Testis (tissue), 3 donors: ENCODE results near the gene RRP1B. TPM values are rescaled to one million over a fixed set of nuclear protein-coding genes. Genes with fewer than 3 reads are reported as not detected.
"Not testable (repeated sequence)": the region's sequence is repeated elsewhere in the genome, so short reads cannot be mapped to it uniquely, and the experiment has no call there.

ENCODE experiments used
- DNase-seq: peaks from one replicate; pipeline ENCODE4 v3.0.0-alpha.2; 2019
- H3K27ac ChIP-seq, 2 donors: fragments of 200-600 bp; sonication (generic); one replicate each; pipeline ENCODE4 v1.5.1; 2019
- H3K27me3 ChIP-seq: fragments of 200-600 bp; sonication (generic); one replicate; pipeline ENCODE4 v1.5.1; 2019
- H3K36me3 ChIP-seq: fragments of 200-600 bp; sonication (generic); one replicate; pipeline ENCODE4 v1.5.1; 2017; ENCODE audit warnings: low read depth; ENCODE audit errors: missing control alignments
- H3K4me1 ChIP-seq: fragments of 200-600 bp; sonication (generic); one replicate; pipeline ENCODE4 v1.5.1; 2019
- H3K4me3 ChIP-seq, 2 donors: fragments of 200-600 bp; sonication (generic); one replicate each; pipeline ENCODE4 v1.5.1; 2017 to 2019
- H3K9me3 ChIP-seq: fragments of 200-600 bp; sonication (generic); one replicate; pipeline ENCODE4 v1.5.1; 2017
- CTCF ChIP-seq, 3 experiments: fragments of 450-650 bp in 2 of 3; fragments of 200-600 bp in 1 of 3; sonication (generic) in 1 of 3; IDR thresholded peaks; one replicate each; pipeline ENCODE4 v1.5.1; 2016 to 2019; ENCODE audit warnings: antibody characterized with exemption in 3 of 3, mild to moderate bottlenecking in 2 of 3, moderate library complexity in 1 of 3
- POLR2A ChIP-seq: fragments of 450-650 bp; IDR thresholded peaks from one replicate; pipeline ENCODE4 v1.6.1; 2017; ENCODE audit warnings: antibody characterized with exemption, mild to moderate bottlenecking, moderate library complexity
- WGBS, 2 donors: methylation state at CpG; one replicate each; pipeline ENCODE4 v1.1.5; 2018; 5-methylcytosine and 5-hydroxymethylcytosine counted together
- intact Hi-C: fragments of 100-400 bp; cut with DNase I; formaldehyde crosslinking; loops from one replicate; pipeline ENCODE4 v1.15.1; 2023; ENCODE audit warnings: low total_unique reads
- polyA plus RNA-seq: library from polyadenylated mRNA; stranded (reverse); fragments of 350-450 nt; fragmentation: Illumina TruSeq; extraction: RNeasy Lipid Tissue Mini Kit (QIAGEN cat#74804); gene quantifications from one replicate; pipeline ENCODE4 v1.2.3, GENCODE V29; 2014; ENCODE audit warnings: low read depth, low replicate concordance; ENCODE audit not compliant: insufficient read depth
- total RNA-seq, 2 donors: library from RNA; depleted of rRNA; stranded (reverse); fragments of >200 nt; gene quantifications; one replicate each; pipeline ENCODE4 v1.2.3, GENCODE V29; 2016

Gene RRP1B
- total and polyA plus RNA-seq, 3 donors from 2014 or later, result 27.8 to 48.6 (median 44.8) TPM

DNA sequence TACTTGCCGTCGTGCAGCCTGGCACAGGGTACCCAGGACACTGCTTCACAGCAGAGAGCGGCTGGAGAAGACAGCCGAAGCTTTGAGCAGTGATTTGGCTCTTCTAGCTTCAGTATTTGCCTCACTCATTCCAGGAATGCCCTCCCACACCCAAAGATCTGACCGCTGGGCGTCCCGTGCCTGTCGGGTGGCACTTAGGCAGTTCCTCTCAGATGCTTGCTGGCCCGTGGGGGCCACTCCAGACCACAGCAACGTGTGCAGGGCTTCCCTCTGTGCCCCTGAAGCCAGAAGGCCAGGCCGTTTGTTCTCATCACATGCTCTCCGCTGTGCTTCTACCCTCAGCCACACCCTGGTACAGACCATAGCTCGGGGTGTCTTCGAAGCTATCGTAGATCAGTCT, 17.0 kb downstream of the RRP1B start:
- Histone ChIP-seq H3K27me3 (no peaks in the 10 kb centered on the region), H3K9me3 (no peaks in the 10 kb centered on the region), H3K36me3 (no peaks in the 10 kb centered on the region), H3K4me1 (no peaks in the 10 kb centered on the region), H3K4me3 (no peak overlapping the region), H3K27ac (no peak overlapping the region)
- TF ChIP-seq POLR2A (no peak), CTCF (IDR thresholded peaks at IDR 0.05) (no peak)
- WGBS, 2 donors, result 92 to 95% methylated on average over 15 of the region's 15 CpGs
- no peak for DNase-seq
- intact Hi-C loops, result no loop called here

DNA sequence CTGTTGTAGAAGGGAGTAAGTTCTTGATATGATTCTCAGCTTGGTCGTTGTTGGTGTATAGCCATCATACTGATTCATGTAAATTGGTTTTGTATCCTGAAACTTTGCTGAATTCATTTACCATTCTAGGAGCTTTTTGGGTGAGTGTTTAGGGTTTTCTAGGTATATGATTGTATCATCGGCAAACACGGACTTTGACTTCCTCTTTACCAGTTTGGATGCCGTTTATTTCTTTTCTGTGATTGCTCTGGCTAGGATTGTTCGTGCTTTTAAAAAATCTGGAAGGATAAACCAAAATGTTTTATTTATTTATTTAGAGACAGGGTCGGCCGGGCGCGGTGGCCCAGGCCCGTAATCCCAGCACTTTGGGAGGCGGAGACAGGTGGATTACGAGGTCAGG, 20.6 kb downstream of the RRP1B start:
- intact Hi-C loops, result no loop called here
- TF ChIP-seq CTCF (IDR thresholded peaks at IDR 0.05) (no peak), POLR2A (no peak)
- no peak overlapping the region for H3K4me3 ChIP-seq
- no peaks in the 10 kb centered on the region for H3K9me3 ChIP-seq
- WGBS, 2 donors, result 94 to 95% methylated on average over 12 of the region's 12 CpGs
- H3K27me3 ChIP-seq, result no peaks in the 10 kb centered on the region
- H3K27ac ChIP-seq, result no peak overlapping the region
- DNase-seq, result no peak
- H3K4me1 ChIP-seq, result no peaks in the 10 kb centered on the region
- no peaks in the 10 kb centered on the region for H3K36me3 ChIP-seq

- H3K27ac ChIP-seq, H3K9me3 ChIP-seq, intact Hi-C loops, H3K4me1 ChIP-seq, H3K36me3 ChIP-seq, DNase-seq, H3K4me3 ChIP-seq, H3K27me3 ChIP-seq: not testable (repeated sequence)
- 89 to 92% methylated on average over 6 of the region's 6 CpGs for WGBS, 2 donors
Observed at GRCh38 chr21:43680421-43680820, 21.1 kb downstream of the RRP1B start.

DNA sequence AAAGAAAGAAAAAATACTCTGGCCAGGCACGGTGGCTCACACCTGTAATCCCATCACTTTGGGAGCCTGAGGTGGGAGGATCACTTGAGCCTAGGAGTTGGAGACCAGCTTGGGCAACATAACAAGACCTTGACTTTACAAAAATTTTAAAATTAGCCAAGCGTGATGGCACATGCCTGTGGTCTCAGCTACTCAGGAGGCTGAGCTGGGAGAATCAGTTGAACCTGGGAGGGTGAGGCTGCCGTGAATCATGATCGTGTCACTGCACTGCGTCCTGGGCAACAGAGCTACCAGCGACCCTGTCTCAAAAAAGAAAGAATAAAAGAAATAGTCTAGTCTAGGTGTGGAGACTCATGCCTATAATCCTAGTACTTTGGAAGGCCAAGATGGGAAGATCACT, 22.3 kb downstream of the RRP1B start:
- Histone ChIP-seq H3K27me3 (no peaks in the 10 kb centered on the region), H3K27ac (no peak overlapping the region), H3K4me3 (no peak overlapping the region), H3K4me1 (no peaks in the 10 kb centered on the region), H3K36me3 (no peaks in the 10 kb centered on the region), H3K9me3 (no peaks in the 10 kb centered on the region)
- intact Hi-C loops, result no loop called here
- 92 to 94% methylated on average over 6 of the region's 6 CpGs for WGBS, 2 donors
- DNase-seq, result no peak
- no peak for TF ChIP-seq POLR2A
- no peak for TF ChIP-seq CTCF (IDR thresholded peaks at IDR 0.05)

DNA sequence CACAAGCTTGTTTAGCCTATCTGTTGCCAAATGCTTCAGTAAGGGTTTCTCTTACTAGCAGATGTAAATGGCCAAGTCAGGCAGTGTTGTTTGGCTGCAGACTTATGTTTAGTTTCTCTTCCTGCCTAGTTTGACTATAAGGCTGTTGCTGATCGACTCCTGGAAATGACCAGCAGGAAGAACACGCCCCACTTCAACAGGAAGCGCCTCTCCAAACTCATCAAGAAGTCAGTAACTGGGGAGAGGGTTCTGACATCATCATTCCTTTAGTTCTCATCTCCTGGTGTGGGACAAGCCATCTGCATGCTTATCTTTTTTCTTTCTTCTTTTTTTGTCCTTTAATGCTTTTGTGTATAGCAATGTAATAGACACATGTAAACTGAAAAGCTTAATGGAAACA, 25.1 kb downstream of the RRP1B start:
- WGBS, 2 donors, result 80 to 82% methylated on average over 3 of the region's 3 CpGs
- TF ChIP-seq CTCF (IDR thresholded peaks at IDR 0.05), result no peak
- no peak for TF ChIP-seq POLR2A
- DNase-seq, result no peak
- intact Hi-C loops, result no loop called here
- Histone ChIP-seq H3K27ac (no peak overlapping the region), H3K9me3 (no peaks in the 10 kb centered on the region), H3K4me1 (no peaks in the 10 kb centered on the region), H3K27me3 (no peaks in the 10 kb centered on the region), H3K4me3 (no peak overlapping the region), H3K36me3 (no peaks in the 10 kb centered on the region)
